GDM1 (cell line): ENCODE data around the gene CLDN5.
"Not testable (repeated sequence)": the region's sequence is repeated elsewhere in the genome, so short reads cannot be mapped to it uniquely, and the experiment has no call there.

ENCODE experiments used
- DNase-seq: peaks from one replicate; lab custom pipeline; 2025; lab: John Stamatoyannopoulos, UW

Gene CLDN5

DNA sequence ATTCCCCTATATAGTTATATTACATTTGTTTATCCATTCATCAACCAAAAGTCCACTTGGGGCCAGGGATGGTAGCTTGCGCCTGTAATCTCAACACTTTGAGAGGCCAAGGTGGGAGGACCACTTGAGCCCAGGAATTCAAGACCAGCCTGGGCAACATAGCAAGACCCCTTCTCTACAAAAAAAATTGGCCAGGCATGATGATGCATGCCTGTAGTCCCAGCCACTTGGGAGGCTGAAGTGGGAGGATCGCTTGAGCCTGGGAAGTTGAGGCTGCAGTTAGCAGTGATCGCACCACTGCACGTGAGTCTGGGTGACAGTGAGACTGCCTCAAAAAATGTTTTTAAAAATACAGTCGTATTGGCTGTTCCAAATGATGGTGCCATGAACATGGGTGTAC lies 24.2 kb upstream of the CLDN5 start:
- not testable (repeated sequence) for DNase-seq

- no peak for DNase-seq
Measured at GRCh38 chr22:19547620-19548019, 23.4 kb upstream of the CLDN5 start.

DNA sequence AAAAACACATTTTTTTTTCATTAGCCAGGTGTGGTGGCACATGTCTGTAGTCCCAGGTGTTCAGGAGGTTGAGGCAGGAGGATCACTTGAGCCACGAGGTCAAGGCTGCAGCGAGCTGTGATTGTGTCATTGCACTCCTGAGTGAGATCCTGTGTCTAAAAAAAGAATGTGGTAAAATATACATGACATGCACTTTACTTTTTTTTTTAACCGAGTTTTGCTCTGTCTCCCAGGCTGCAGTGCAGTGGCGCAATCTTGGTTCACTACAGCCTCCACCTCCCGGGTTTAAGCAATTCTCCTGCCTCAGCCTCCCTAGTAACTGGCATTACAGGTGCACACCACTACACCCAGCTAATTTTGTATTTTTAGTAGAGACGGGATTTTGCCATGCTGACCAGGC lies 22.5 kb upstream of the CLDN5 start:
- DNase-seq = no peak

DNA sequence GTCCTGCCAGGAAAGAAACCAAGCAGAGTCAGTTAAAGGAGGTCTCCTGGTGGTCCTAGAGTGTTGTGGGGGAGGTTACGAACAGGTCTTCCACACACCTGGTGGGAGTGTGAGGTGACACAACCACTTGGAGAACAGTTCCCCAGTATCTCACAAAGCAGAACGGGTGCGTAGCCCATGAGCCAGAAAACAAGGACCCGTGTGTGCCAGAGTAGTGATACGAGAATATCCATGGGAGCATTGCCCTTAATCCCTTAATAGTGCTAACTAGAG lies 21.7 kb upstream of the CLDN5 start:
- DNase-seq = no peak

GRCh38 chr22:19543970-19544708 lies 19.9 kb upstream of the CLDN5 start:
- no peak for DNase-seq

GRCh38 chr22:19540394-19540793 lies 16.2 kb upstream of the CLDN5 start:
- DNase-seq = no peak

DNA sequence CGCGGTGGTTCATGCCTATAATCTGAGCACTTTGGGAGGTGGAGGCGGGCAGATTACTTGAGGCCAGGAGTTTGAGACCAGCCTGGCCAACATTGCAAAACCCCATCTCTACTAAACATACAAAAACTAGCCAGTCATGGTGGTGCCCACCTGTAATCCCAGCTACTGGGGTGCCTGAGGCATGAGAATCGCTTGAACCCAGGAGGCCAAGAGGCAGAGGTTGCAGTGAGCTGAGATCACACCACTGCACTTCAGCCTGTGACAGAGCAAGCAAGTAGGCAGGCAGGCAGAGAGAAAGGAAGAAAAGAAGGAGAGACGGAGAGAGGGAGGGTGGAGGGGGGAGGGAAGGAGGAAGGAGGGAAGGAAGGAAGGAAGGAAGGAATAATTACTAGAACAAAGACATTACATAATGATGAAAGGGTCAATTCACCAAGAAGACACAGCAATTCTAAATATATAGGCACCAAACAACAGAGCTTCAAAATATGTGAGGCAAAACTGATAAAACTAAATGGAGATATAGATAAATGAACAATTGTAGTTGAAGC lies 13.8 kb upstream of the CLDN5 start:
- DNase-seq = no peak

DNA sequence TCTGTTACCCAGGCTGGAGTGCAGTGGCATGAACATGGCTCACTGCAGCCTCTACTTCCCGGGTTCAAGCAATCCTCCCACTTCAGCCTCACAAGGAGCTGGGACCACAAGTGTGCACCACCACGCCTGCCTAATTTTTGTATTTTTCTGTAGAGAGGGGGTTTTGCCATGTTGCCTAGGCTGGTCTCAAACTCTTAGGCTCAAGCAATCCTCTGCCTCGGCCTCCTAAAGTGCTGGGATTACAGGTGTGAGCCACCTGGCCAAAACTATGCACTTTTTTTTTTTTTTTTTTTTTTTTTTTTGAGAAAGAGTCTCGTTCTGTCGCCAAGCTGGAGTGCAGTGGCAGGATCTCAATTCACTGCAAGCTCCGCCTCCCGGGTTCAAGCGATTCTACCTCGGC lies 12.4 kb upstream of the CLDN5 start:
- DNase-seq = no peak

DNA sequence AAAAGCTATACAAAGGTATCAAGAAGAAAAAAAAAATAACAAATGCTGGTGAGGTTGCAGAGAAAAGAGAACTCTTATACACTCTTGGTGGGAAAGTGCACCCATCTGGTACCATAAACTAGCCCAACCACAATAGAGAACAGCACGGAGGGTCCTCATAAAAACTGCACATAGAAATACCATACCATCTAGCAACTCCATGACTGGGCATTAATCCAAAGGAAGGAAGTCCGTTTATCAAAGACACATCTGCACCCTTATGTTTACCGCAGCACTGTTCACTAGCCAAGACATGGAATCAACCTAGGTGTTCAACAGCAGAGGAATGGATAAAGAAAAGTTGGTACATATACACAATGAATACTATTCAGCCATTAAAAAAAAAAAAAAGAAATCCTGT lies 10.8 kb upstream of the CLDN5 start:
- peak; percentile 11 for DNase-seq

DNA sequence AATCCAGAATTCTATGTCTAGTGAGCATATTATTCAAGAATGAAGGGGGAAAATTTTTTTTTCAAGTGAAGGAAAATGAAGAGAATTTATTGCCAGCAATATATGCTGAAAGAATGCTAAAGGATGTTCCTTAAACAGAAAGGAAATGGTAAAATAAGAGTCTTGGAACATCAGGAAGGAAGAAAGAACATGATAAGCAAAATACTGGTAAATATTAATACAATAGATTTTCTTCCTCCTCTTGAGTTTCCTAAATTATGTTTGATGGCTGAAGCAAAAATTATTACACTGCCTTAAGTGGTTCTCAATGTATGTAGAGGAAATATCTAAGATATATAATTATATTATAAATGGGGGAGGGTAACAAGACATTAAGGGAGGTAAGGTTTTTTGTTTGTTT lies 9.6 kb upstream of the CLDN5 start:
- DNase-seq = no peak

GRCh38 chr22:19533049-19533626 lies 8.9 kb upstream of the CLDN5 start:
- no peak for DNase-seq

DNA sequence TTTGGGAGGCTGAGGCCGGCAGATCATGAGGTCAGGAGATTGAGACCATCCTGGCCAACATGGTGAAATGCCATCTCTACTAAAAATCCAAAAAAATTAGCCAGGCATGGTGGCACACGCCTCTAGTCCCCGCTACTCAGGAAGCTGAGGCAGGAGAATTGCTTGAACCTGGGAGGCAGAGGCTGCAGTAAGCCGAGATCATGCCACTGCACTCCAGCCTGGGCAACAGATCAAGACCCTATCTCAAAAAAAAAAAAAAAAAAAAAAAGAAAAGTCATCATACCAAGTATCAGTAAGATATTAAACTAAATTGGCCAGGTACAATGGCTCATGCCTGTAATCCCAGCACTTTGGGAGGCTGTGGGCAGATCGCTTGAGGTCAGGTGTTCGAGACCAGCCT lies 7.1 kb upstream of the CLDN5 start:
- not testable (repeated sequence) for DNase-seq

DNA sequence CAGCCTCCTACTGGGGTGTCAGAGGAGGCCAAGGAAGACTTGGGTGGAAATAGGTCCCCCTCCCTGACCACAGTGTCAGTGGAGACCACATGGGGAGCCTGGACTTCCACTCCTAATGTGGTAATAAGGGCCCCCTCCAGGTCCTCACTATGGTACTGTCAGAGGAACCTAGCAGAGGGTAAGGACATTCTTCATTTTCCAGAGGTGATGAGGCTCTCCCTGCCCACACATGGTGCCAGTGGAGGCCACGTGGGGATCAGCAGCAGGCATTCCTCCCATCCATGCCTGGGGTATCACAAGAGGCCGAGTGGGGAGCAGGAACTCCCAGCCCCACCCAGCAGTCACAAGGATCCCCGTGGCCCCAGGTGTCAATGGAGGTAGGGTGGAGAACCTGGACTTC lies 6.5 kb upstream of the CLDN5 start:
- DNase-seq = no peak

DNA sequence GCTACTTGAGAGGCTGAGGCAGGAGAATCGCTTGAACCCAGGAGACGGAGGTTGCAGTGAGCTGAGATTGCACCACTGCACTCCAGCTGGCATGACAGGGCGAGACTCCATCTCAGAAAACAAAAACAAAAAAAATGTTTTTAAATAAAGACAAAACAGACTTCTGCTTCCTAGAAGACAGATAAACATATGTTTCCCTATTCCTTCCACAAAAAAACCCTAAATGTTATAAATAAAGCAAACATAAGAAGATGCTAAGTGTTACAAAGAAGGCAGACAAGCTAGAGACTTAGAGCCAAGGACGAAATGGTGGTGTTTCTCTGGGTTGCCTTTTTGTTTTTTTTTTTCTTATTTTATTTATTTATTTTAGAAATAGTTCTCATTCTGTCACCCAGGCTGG lies 5.6 kb upstream of the CLDN5 start:
- no peak for DNase-seq

DNA sequence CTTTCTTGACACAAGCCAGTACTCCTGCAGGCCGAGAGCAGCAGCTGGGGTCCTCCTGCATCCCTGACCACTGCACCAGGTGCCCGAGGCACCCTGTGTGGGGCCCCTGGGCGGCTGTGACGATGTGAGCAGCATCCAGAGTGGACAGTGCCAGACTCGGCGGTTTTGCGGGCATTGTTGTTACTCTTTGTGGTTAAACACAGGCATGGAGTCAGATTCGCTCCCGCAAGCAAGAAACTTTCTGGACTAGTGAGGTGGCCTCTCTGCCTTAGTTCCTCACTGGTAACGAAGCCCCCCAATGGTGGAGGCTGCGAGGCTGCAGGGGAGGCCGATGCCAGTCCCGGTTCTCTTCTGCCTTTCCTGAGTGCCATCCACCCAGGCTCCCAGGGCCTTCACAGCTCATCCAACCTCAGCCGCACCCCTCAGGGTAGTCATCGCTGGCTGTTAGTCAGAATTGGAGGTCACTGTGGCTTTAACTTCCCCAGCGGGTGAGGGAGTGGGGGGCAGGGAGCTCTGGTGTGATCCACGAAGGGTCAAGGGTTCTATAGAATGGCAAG lies 3.7 kb upstream of the CLDN5 start:
- DNase-seq = no peak

DNA sequence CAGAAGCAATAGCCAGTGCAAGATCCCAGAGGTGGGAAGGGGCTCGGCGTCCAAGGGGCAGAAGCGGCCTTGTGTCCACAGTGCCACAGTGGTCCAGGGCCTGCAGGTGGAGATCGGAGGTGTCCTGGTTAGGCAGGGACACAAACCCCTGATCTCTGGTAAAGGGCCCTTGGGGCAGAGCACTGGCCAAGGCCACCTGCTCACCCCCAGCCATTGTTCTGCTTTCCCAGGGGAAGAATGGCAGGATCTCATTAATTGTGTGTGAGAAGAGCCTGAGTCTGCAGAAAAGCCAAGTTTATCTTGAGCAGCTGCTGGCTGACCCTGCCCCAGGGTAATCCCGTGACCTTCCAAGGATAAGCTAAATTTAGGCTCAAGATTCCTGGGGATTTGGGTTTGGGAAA lies 3.1 kb upstream of the CLDN5 start:
- no peak for DNase-seq

- DNase-seq = no peak
Measured at GRCh38 chr22:19526702-19527111, 2.5 kb upstream of the CLDN5 start.

GRCh38 chr22:19526076-19526701 lies 2.0 kb upstream of the CLDN5 start:
- DNase-seq = no peak

DNA sequence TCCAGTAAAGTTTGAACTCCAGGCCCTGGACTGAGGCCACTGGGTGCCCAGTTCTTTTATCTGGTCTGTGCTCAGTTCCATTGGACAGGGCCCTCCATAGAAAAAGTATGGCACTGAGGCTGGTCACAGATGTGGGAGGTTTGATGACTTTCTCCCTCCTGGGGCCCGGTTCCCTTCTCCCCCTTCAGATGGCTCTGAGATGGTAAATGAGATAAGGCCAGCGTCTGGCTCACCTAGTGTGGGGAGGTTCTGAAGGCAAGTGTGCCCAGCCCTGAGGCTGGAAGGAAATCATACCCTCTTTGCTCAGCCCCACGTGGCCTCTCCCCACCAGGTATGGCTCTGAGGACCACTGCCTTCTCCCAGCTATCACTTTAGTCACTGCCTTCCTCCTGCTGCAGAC lies 1.5 kb upstream of the CLDN5 start:
- no peak for DNase-seq

DNA sequence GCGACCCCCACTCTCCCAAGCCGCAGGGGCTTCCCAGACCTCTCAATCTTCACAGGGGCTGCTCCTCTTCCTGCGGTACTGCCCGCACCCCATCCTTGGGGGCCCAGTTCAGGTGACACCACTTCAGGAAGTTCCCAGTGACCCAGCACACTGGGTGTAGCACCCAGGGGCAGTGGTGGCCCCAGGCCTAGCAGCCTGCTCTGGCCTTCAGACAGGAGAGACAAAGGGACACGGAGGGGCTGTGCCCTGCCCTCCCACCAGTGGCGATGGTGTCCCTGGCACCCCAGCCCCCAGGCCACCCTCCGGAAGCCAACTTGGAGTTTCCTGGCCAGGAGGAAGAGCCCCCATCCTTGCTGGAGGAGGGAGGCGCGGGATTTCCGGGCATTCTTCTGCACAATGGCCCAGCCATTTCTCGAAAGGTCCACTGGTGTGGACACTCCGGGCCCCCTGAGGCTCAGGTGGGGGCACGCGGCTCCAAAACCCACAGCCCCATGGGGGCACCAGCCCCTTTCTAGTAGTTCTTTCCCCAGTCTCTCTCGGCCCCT lies 978 bp upstream of the CLDN5 start:
- DNase-seq = no peak

- DNase-seq = no peak
Measured at GRCh38 chr22:19523240-19524169, 705 bp downstream of the CLDN5 start.

DNA sequence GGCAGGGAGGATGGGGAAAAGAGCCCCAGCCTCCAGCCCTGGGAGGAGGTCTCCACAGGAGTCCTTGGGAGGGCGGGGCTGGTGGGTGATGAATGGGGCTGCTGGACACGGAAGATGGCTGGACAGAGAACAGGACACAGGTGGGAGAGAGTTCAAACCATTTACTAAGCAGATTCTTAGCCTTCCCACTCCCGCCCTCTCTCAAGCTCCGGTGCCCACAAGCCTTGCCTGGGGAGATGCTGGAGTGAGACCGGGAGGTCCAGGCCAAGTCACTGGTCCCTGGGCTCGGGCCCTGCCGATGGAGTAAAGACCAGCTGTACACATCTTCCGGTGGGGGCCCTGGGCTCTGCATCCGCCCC lies 1.4 kb downstream of the CLDN5 start:
- no peak for DNase-seq
